ENCODE data around the gene DNM3. TPM values are rescaled to one million over a fixed set of nuclear protein-coding genes. Genes with fewer than 3 reads are reported as not detected.

DNM3 gene
- total RNA-seq, 1 experiment from 2014 or later: 1.7 TPM

DNA sequence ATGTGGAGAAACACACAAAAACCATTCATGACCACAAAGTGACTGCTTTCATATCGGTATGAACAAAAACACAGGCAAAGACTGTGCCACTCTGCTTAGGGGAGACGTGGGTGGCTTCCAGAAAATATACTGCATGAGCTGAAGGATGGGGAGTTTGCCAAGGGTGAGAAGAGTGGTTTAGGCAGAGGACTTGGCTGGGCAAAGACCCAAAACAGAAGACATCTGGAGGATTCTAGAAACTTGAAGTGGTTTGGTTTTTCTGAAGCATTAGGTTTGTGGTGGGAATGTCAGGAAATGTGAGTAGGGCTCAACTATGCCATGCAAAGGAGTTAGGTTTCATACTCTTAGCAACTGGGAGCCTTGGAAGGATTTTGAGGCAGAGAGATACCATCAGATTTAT lies 26.6 kb upstream of the DNM3 start:
- no peak for DNase-seq (ENCODE audit: low read depth)
- in situ Hi-C loops (cut with HindIII; ENCODE audit: low pct_unique_long_range_greater_than_20kb, low sequenced_read_pairs): no loop called here

DNA sequence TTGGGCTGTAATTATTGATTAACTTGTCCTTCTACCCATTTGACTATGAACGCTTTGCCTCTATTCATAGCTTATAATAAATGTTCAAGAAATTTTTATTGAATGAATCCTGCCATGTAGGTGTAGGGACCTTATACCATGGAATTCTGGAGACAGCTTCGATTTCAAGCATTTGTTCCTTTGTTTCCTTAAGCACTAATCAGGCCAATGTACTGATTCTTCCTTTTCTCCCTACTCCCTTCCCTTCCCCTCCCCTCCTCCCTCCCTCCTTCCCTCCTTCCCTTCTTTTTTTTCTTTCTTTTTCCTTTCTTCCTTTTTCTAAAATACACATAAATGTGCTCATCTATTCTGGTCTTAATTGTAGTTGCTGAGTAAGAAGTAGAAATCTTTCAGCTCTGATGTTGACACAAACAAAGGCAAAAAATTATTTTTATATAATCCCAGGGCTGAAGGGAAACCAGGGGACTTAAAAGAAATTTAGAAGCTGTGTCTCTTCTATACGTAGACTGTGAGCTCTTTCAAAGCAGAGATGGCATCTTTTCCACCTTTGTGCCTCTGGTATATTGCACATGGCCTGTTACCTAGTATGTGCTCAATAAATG lies 24.9 kb upstream of the DNM3 start:
- in situ Hi-C loops (cut with HindIII; ENCODE audit: low pct_unique_long_range_greater_than_20kb, low sequenced_read_pairs): no loop called here
- no peak for DNase-seq (ENCODE audit: low read depth)

DNA sequence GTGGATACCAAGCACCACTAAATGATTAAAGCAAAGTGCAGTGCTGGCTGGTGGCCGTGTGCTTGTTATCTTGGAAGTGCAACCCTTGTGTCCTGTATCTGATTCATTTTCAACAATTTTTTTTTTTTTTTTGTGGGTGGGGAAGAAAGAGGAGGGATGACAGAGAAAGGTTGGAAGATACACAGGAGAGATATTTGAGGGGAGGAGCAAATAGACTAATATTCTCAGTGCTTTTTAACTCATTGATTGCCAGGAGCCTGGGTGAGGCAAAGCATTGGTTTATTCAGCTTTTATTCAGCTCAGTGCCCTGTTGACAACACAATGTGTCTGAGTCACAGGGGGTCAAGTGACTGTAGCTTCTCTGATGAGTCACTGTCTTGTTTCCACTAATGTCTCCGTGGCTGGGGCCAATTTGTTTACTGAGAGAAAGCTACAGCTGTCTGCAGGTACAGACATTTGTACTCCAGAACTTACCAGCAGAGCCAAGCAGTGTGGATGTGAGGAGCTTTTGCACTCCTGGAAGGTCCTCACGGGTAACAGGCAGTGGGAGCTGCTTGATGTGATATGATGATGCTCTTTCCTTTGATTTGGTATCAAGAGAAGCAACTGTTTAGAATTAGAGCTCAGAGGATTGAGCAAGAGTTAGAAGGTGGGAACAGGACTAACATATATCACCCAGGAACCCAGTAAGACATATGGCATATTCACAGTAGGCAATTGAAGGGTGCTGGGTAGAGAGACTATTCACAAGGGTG lies 23.6 kb upstream of the DNM3 start:
- peak; percentile 78 for DNase-seq (ENCODE audit: low read depth)
- in situ Hi-C loops (cut with HindIII; ENCODE audit: low pct_unique_long_range_greater_than_20kb, low sequenced_read_pairs): no loop called here

- in situ Hi-C loops (cut with HindIII; ENCODE audit: low pct_unique_long_range_greater_than_20kb, low sequenced_read_pairs): no loop called here
These were observed 21.4 kb upstream of the DNM3 start for GRCh38 chr1:171819946-171820345.

GRCh38 chr1:171826973-171827372 lies 14.3 kb upstream of the DNM3 start:
- DNase-seq (ENCODE audit: low read depth): no peak
- in situ Hi-C loops (cut with HindIII; ENCODE audit: low pct_unique_long_range_greater_than_20kb, low sequenced_read_pairs): no loop called here

More at GRCh38 chr1:171819946-171820345, 21.4 kb upstream of the DNM3 start:
- DNase-seq (ENCODE audit: low read depth): no peak

DNA sequence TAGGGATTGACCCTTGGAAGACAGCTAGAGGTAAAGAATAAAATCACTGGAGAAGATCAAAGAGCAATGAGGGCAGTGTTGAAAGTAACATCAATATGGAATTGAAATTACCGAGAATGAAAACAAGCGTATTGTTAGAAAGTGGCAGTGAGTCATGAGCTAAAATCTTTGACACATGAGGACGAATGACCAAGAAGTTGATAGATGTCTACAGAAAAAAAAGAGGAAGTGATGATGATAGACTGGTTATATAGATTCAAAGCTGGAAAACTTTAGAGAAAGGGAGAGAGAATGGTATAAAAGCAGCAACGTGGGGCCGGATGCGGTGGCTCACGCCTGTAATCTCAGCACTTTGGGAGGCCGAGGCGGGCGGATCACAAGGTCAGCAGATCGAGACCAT lies 12.5 kb upstream of the DNM3 start:
- in situ Hi-C loops (cut with HindIII; ENCODE audit: low pct_unique_long_range_greater_than_20kb, low sequenced_read_pairs): no loop called here
- no peak for DNase-seq (ENCODE audit: low read depth)

GRCh38 chr1:171833091-171833825 lies 8.0 kb upstream of the DNM3 start:
- DNase-seq (ENCODE audit: low read depth): no peak
- in situ Hi-C loops (cut with HindIII; ENCODE audit: low pct_unique_long_range_greater_than_20kb, low sequenced_read_pairs): no loop called here

- in situ Hi-C loops (cut with HindIII; ENCODE audit: low pct_unique_long_range_greater_than_20kb, low sequenced_read_pairs): no loop called here
- DNase-seq (ENCODE audit: low read depth): no peak
These were observed 6.5 kb upstream of the DNM3 start for GRCh38 chr1:171834821-171835220.

DNA sequence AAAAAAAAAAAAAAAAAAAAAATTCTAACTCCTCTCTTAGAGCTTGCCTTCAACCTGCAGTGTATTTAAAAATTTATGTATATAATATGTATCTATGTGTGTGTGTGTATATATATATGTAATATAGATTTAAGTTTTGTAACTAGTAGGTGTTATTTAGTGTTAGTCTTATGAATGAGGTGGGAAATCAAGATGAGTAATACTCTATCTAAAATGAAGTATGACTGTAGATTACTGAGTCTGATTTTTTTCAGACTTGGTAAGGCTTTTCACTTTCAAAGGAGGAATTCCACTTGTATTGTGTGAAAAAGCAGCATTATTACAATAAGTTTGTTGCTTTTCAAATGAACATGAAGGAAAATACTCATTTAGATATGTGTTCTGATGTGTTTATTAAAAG lies 5.4 kb upstream of the DNM3 start:
- in situ Hi-C loops (cut with HindIII; ENCODE audit: low pct_unique_long_range_greater_than_20kb, low sequenced_read_pairs): no loop called here
- DNase-seq (ENCODE audit: low read depth): no peak

- in situ Hi-C loops (cut with HindIII; ENCODE audit: low pct_unique_long_range_greater_than_20kb, low sequenced_read_pairs): no loop called here
- DNase-seq (ENCODE audit: low read depth): peak; percentile 15
These were observed 848 bp downstream of the DNM3 start for GRCh38 chr1:171841931-171842761.

GRCh38 chr1:171844381-171844780 lies 3.1 kb downstream of the DNM3 start:
- in situ Hi-C loops (cut with HindIII; ENCODE audit: low pct_unique_long_range_greater_than_20kb, low sequenced_read_pairs): no loop called here
- no peak for DNase-seq (ENCODE audit: low read depth)

GRCh38 chr1:171845998-171846397 lies 4.7 kb downstream of the DNM3 start:
- in situ Hi-C loops (cut with HindIII; ENCODE audit: low pct_unique_long_range_greater_than_20kb, low sequenced_read_pairs): no loop called here
- DNase-seq (ENCODE audit: low read depth): no peak

GRCh38 chr1:171849245-171849898 lies 8.1 kb downstream of the DNM3 start:
- no peak for DNase-seq (ENCODE audit: low read depth)
- in situ Hi-C loops (cut with HindIII; ENCODE audit: low pct_unique_long_range_greater_than_20kb, low sequenced_read_pairs): no loop called here

DNA sequence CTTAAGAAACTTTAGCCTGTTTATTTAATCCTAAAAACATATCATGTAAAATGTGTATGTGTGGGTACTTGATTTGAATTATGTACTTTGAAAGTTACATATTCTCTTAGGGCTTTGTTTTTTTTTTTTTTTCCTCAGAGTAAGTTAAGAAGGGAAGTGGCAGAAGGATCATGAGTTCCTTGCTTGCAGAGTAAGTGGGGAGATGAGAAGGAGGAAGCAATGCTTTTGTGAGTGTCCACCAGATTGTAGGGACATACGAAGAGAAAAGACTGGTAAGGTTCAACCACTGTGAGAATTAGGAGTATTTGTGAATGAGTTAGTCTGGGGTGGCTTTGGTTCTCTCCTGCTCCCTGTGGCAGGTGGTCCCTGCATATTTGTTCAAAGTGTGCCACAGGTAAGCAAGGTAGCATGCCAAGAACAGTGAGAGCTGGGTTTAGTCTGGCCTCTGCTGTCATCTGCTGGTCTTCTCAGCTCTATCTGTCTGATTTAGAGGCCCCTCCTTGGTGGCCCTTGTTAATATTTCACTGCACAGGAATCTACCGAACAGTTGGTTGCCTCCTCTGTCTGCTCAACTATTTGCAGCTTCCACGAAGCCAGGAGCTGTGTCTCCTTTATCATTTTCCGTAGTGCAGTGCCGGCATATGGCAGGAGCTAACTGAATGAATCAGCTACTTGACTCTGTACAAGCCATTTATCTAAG lies 9.5 kb downstream of the DNM3 start:
- in situ Hi-C loops (cut with HindIII; ENCODE audit: low pct_unique_long_range_greater_than_20kb, low sequenced_read_pairs): no loop called here
- peak; percentile 62 for DNase-seq (ENCODE audit: low read depth)

GRCh38 chr1:171852272-171852671 lies 11.0 kb downstream of the DNM3 start:
- DNase-seq (ENCODE audit: low read depth): no peak
- in situ Hi-C loops (cut with HindIII; ENCODE audit: low pct_unique_long_range_greater_than_20kb, low sequenced_read_pairs): no loop called here

DNA sequence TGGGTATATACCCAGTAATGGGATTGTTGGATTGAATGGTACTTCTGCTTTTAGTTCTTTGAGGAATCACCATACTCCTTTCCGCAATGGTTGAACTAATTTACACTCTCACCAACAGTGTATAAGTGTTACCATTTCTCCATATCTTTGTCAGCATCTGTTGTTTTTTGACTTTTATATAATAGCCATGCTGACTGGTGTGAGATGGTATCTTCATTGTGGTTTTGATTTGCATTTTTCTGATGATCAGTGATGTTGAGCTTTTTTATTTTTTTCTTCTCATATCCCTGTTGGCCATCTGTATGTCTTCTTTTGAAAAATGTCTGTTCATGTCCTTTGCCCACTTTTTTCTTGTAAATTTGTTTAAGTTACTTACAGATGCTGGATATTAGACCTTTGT lies 14.1 kb downstream of the DNM3 start:
- no peak for DNase-seq (ENCODE audit: low read depth)
- in situ Hi-C loops (cut with HindIII; ENCODE audit: low pct_unique_long_range_greater_than_20kb, low sequenced_read_pairs): no loop called here

DNA sequence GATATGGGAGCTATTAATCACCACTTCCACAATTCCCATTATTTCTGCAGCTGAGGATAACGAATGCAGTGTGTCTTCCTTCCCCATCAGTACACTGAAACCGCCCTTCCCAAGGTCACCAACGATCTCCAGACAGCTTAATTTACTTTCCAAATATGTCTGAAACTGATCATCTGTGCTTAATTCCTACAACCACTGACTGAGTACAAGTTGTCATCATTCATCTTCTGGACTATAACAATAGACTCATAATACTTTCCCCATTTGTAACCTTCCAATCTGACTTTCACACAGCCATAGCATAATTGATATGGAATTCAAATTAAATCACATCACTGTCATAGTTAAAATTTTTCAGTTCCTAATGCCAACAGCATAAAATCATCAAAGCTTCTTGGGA lies 17.4 kb downstream of the DNM3 start:
- no peak for DNase-seq (ENCODE audit: low read depth)
- in situ Hi-C loops (cut with HindIII; ENCODE audit: low pct_unique_long_range_greater_than_20kb, low sequenced_read_pairs): no loop called here

DNA sequence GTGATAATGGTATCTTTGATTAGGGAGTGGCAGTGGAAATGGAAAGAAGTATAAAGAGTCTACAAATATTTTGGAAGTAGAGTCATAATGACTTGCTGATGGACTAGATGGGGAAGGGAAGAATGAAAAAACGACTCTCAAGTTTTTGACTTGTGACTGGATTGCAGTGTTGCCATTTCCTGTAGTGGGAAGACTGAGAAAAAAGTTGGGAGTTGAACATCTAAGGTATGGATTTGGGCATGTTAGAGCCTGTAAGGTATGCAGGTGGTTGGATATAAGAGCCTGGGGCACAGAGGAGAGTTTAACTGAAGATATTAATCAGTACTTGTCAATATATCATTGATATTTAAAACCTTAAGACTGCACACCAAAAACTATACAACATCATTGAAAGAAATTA lies 19.4 kb downstream of the DNM3 start:
- in situ Hi-C loops (cut with HindIII; ENCODE audit: low pct_unique_long_range_greater_than_20kb, low sequenced_read_pairs): no loop called here
- no peak for DNase-seq (ENCODE audit: low read depth)
